Esophagus muscularis mucosa (tissue), 4 donors: Measurements from ENCODE around the gene ZNF592. TPM values are rescaled to one million over a fixed set of nuclear protein-coding genes. Genes with fewer than 3 reads are reported as not detected.

Source experiments
- DNase-seq: peaks from one replicate; pipeline ENCODE4 v3.0.0-alpha.2; 2017; ENCODE audit errors: extremely low spot score
- H3K27ac ChIP-seq, 4 donors: fragments of 200-600 bp; sonication (generic); replicated peaks in 1 of 4; 1 replicate in 3 of 4; 2 replicates in 1 of 4; pipeline ENCODE4 v1.5.1; 2016 to 2019; ENCODE audit warnings: mild to moderate bottlenecking in 1 of 4
- H3K27me3 ChIP-seq, 4 donors: fragments of 200-600 bp; sonication (generic); one replicate each; pipeline versions ENCODE4 v1.5.1 to v1.6.0; 2016 to 2019
- H3K36me3 ChIP-seq, 4 donors: fragments of 200-600 bp; sonication (generic); one replicate each; pipeline ENCODE4 v1.5.1; 2016 to 2019
- H3K4me1 ChIP-seq, 4 donors: fragments of 200-600 bp; sonication (generic); one replicate each; pipeline ENCODE4 v1.5.1; 2016 to 2019
- H3K4me3 ChIP-seq, 4 donors: fragments of 200-600 bp; sonication (generic); 1 replicate in 2 of 4; 2 replicates in 2 of 4; pipeline ENCODE4 v1.5.1; 2016 to 2019; ENCODE audit warnings: mild to moderate bottlenecking in 4 of 4, moderate library complexity in 1 of 4
- H3K9me3 ChIP-seq, 4 donors: fragments of 200-600 bp; sonication (generic); 1 replicate in 3 of 4; 2 replicates in 1 of 4; pipeline ENCODE4 v1.5.1; 2016 to 2019
- CTCF ChIP-seq, 3 experiments: fragments of 200-600 bp in 2 of 3; fragments of 450-650 bp in 1 of 3; sonication (generic) in 2 of 3; IDR thresholded peaks; one replicate each; pipeline ENCODE4 v1.5.1; 2017 to 2019; ENCODE audit warnings: antibody characterized with exemption in 3 of 3, mild to moderate bottlenecking in 2 of 3, moderate library complexity in 1 of 3
- EP300 ChIP-seq: sonication (generic); formaldehyde crosslinking; IDR thresholded peaks from one replicate; pipeline ENCODE4 v1.6.1; 2017; ENCODE audit warnings: antibody characterized with exemption
- POLR2A ChIP-seq: fragments of 450-650 bp; IDR thresholded peaks from one replicate; pipeline ENCODE4 v1.6.1; 2017; ENCODE audit warnings: antibody characterized with exemption, moderate library complexity, mild to moderate bottlenecking, low read depth
- POLR2AphosphoS5 ChIP-seq, 2 donors: sonication (generic); formaldehyde crosslinking; IDR thresholded peaks; one replicate each; pipeline ENCODE4 v1.6.1; 2017; ENCODE audit warnings: antibody characterized with exemption in 2 of 2
- WGBS: methylation state at CpG from one replicate; pipeline ENCODE4 v1.1.5; 2018; 5-methylcytosine and 5-hydroxymethylcytosine counted together
- intact Hi-C: fragments of 100-400 bp; cut with DNase I; formaldehyde crosslinking; loops from one replicate; pipeline ENCODE4 v1.15.1; 2023
- total RNA-seq, 4 donors: library from RNA; depleted of rRNA; stranded (reverse); fragments of >200 nt; gene quantifications; one replicate each; pipeline versions ENCODE4 v1.1.0 to v1.2.1, GENCODE V29; 2016

Gene ZNF592
- total RNA-seq, 4 donors from 2014 or later = 13.8 to 22.3 (median 20.2) TPM

GRCh38 chr15:84822653-84823281 is 74.4 kb downstream of the ZNF592 start:
- peak overlapping the region; percentile 11 to 77 (median 62) for H3K27ac ChIP-seq
- 77% methylated on average over 4 of the region's 4 CpGs for WGBS
- no peak for TF ChIP-seq CTCF (IDR thresholded peaks at IDR 0.05)
- no peak for TF ChIP-seq POLR2A
- no peak for TF ChIP-seq EP300
- no peak for TF ChIP-seq POLR2AphosphoS5 (IDR thresholded peaks at IDR 0.05)
- peaks cover 73 to 88% (median 87%) of the 10 kb centered on the region in 4 donors for H3K4me1 ChIP-seq
- no peak overlapping the region for H3K4me3 ChIP-seq
- no peaks in the 10 kb centered on the region for H3K27me3 ChIP-seq
- peaks cover 0 to 13% (median 0%) of the 10 kb centered on the region in 4 donors for H3K36me3 ChIP-seq
- no peak for DNase-seq
- intact Hi-C loops = no loop called here
- H3K9me3 ChIP-seq = no peaks in the 10 kb centered on the region

- DNase-seq = no peak
- Histone ChIP-seq H3K4me3 (no peak overlapping the region), H3K36me3 (peaks cover 0 to 16% (median 0%) of the 10 kb centered on the region in 4 donors), H3K9me3 (no peaks in the 10 kb centered on the region), H3K4me1 (peaks cover 79 to 88% (median 87%) of the 10 kb centered on the region in 4 donors), H3K27ac (peak overlapping the region; percentile 52 to 77 (median 62)), H3K27me3 (no peaks in the 10 kb centered on the region)
- TF ChIP-seq EP300 = no peak
- no peak for TF ChIP-seq CTCF (IDR thresholded peaks at IDR 0.05)
- TF ChIP-seq POLR2A = no peak
- no peak for TF ChIP-seq POLR2AphosphoS5 (IDR thresholded peaks at IDR 0.05)
- intact Hi-C loops = no loop called here
- 77% methylated on average over 3 of the region's 3 CpGs for WGBS
These were observed 75.0 kb downstream of the ZNF592 start for GRCh38 chr15:84823282-84823878.

GRCh38 chr15:84824260-84825007 is 76.0 kb downstream of the ZNF592 start:
- no peaks in the 10 kb centered on the region for H3K9me3 ChIP-seq
- intact Hi-C loops = no loop called here

GRCh38 chr15:84826369-84826823 is 78.0 kb downstream of the ZNF592 start:
- Histone ChIP-seq H3K27ac (peak overlapping the region in 1 of 4 donors; percentile 26), H3K4me1 (peaks cover 73 to 78% (median 78%) of the 10 kb centered on the region in 4 donors), H3K27me3 (no peaks in the 10 kb centered on the region), H3K4me3 (no peak overlapping the region), H3K9me3 (no peaks in the 10 kb centered on the region), H3K36me3 (peaks cover 0 to 14% (median 0%) of the 10 kb centered on the region in 4 donors)
- TF ChIP-seq POLR2AphosphoS5 (IDR thresholded peaks at IDR 0.05) (no peak), CTCF (IDR thresholded peaks at IDR 0.05) (no peak), POLR2A (no peak), EP300 (no peak)
- 89% methylated on average over 6 of the region's 6 CpGs for WGBS
- DNase-seq = no peak
- intact Hi-C loops = no loop called here

More at GRCh38 chr15:84824260-84825007, 76.0 kb downstream of the ZNF592 start:
- DNase-seq = no peak
- H3K4me3 ChIP-seq = no peak overlapping the region
- peaks cover 0 to 16% (median 0%) of the 10 kb centered on the region in 4 donors for H3K36me3 ChIP-seq
- TF ChIP-seq POLR2AphosphoS5 (IDR thresholded peaks at IDR 0.05) = peak; percentile 29 to 62
- no peak for TF ChIP-seq POLR2A
- 74% methylated on average over 6 of the region's 6 CpGs for WGBS
- peak overlapping the region; percentile 24 to 77 (median 67) for H3K27ac ChIP-seq
- H3K4me1 ChIP-seq = peaks cover 80 to 85% (median 83%) of the 10 kb centered on the region in 4 donors
- no peaks in the 10 kb centered on the region for H3K27me3 ChIP-seq

GRCh38 chr15:84827246-84827645 is 78.9 kb downstream of the ZNF592 start:
- Histone ChIP-seq H3K36me3 (peaks cover 0 to 13% (median 0%) of the 10 kb centered on the region in 4 donors), H3K27me3 (no peaks in the 10 kb centered on the region), H3K27ac (peak overlapping the region in 2 of 4 donors; percentile 69 to 72), H3K4me1 (peaks cover 70 to 79% (median 77%) of the 10 kb centered on the region in 4 donors), H3K4me3 (no peak overlapping the region), H3K9me3 (no peaks in the 10 kb centered on the region)
- no peak for DNase-seq
- TF ChIP-seq EP300 (no peak), CTCF (IDR thresholded peaks at IDR 0.05) (no peak), POLR2AphosphoS5 (IDR thresholded peaks at IDR 0.05) (no peak), POLR2A (no peak)
- intact Hi-C loops = no loop called here
- 96% methylated on average over 8 of the region's 9 CpGs for WGBS
